Uterus (tissue), 2 donors: ENCODE results near the gene UBE2E3.

Experiments
- CTCF ChIP-seq, 4 experiments: fragments of 200-600 bp in 2 of 4; fragments of 450-650 bp in 2 of 4; sonication (generic) in 2 of 4; IDR thresholded peaks; one replicate each; pipeline ENCODE4 v1.5.1; 2016 to 2019; ENCODE audit warnings: antibody characterized with exemption in 4 of 4, mild to moderate bottlenecking in 2 of 4, moderate library complexity in 1 of 4
- POLR2A ChIP-seq, 2 donors: fragments of 450-650 bp; IDR thresholded peaks; one replicate each; pipeline ENCODE4 v1.6.1; 2016; ENCODE audit warnings: antibody characterized with exemption in 2 of 2, mild to moderate bottlenecking in 1 of 2, moderate library complexity in 1 of 2

- TF ChIP-seq CTCF (IDR thresholded peaks at IDR 0.05) (no peak), POLR2A (IDR thresholded peaks at IDR 0.05) (no peak)
Observed at GRCh38 chr2:180969124-180969523, 11.3 kb upstream of the UBE2E3 start.
